Mesothelial cell of epicardium (in vitro differentiated cells): ENCODE measurements around the gene THADA. TPM values are rescaled to one million over a fixed set of nuclear protein-coding genes. Genes with fewer than 3 reads are reported as not detected.
A peak's percentile ranks its signal among the peaks of the same experiment; 100 is the strongest.
"Not testable (repeated sequence)": the region's sequence is repeated elsewhere in the genome, so short reads cannot be mapped to it uniquely, and the experiment has no call there.

ENCODE experiments used
- DNase-seq, 2 experiments: peaks; one replicate each; pipeline ENCODE4 v3.0.0; 2021; ENCODE audit warnings: low spot score in 2 of 2; ENCODE audit not compliant: unreplicated experiment in 2 of 2
- H3K27ac Mint-ChIP-seq: 2 replicates; pipeline ENCODE4 v1.8.0; 2021; ENCODE audit warnings: mixed read lengths
- H3K27me3 Mint-ChIP-seq: 2 replicates; pipeline ENCODE4 v1.8.0; 2021; ENCODE audit warnings: low read depth, mixed read lengths
- H3K36me3 Mint-ChIP-seq: 2 replicates; pipeline ENCODE4 v1.8.0; 2021; ENCODE audit warnings: mixed read lengths
- H3K4me1 Mint-ChIP-seq: 2 replicates; pipeline ENCODE4 v1.8.0; 2021; ENCODE audit warnings: mixed read lengths
- H3K4me3 Mint-ChIP-seq: 2 replicates; pipeline ENCODE4 v1.8.0; 2021; ENCODE audit warnings: mild to moderate bottlenecking, moderate library complexity, mixed read lengths
- H3K9me3 Mint-ChIP-seq: 2 replicates; pipeline ENCODE4 v1.8.0; 2021; ENCODE audit warnings: mixed read lengths
- total RNA-seq: library from RNA; stranded (reverse); gene quantifications from 3 replicates; pipeline ENCODE4 v1.2.1, GENCODE V29; 2021
- TF ChIP-seq, protein P1 (sequence below): fragments of 200-600 bp; sonication (generic); IDR thresholded peaks from one replicate; pipeline ENCODE4 v1.5.0; 2021; ENCODE audit warnings: antibody characterized with exemption; ENCODE audit not compliant: unreplicated experiment

THADA gene
- total RNA-seq, 1 donor from 2014 or later, result 33.6 TPM

DNA sequence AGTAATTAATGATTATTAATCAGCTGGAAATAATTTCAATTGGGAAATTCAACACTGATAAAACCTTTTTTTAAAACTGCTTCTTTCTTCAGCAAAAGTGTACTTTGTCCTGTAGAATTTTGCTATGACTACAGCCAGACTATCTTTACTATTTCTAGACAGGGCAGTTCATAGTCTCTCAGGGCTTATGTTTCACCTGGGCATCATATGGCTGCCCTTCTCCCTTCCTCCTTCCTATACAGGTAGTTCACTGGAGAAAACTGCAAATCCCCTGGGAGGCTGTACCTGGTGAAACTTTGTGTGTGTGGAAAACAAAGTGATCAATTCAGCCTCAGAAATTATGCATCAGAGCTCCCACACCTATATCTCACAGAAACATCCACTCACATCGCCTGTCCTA, 38.6 kb downstream of the THADA start:
- Mint-ChIP-seq H3K27me3 (no peaks in the 10 kb centered on the region), H3K27ac (no peak overlapping the region), H3K9me3 (no peaks in the 10 kb centered on the region), H3K4me1 (peaks cover 6% of the 10 kb centered on the region), H3K36me3 (peaks cover 21% of the 10 kb centered on the region), H3K4me3 (no peak overlapping the region)
- TF ChIP-seq, protein P1, sequence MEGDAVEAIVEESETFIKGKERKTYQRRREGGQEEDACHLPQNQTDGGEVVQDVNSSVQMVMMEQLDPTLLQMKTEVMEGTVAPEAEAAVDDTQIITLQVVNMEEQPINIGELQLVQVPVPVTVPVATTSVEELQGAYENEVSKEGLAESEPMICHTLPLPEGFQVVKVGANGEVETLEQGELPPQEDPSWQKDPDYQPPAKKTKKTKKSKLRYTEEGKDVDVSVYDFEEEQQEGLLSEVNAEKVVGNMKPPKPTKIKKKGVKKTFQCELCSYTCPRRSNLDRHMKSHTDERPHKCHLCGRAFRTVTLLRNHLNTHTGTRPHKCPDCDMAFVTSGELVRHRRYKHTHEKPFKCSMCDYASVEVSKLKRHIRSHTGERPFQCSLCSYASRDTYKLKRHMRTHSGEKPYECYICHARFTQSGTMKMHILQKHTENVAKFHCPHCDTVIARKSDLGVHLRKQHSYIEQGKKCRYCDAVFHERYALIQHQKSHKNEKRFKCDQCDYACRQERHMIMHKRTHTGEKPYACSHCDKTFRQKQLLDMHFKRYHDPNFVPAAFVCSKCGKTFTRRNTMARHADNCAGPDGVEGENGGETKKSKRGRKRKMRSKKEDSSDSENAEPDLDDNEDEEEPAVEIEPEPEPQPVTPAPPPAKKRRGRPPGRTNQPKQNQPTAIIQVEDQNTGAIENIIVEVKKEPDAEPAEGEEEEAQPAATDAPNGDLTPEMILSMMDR, result no peak
- no peak for DNase-seq

DNA sequence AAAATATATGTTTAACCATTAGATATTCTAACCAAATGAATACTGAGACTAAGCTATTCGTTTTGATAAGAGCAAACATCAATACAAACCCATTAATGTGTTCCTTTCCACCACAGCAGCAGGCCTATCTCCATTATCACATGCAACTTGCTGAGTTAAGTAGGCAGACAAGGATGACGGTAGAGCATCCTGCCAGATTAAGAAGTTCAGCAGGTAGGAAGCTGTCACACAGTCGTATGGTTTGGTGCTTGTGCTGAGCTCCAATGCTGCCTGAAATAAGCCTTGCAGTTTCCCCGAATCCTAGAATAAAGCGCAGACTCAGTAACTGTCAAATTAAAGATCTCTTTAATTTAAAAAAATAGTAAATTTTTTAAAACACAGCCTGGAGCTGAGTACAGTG, 39.6 kb downstream of the THADA start:
- Mint-ChIP-seq H3K27ac (no peak overlapping the region), H3K36me3 (peaks cover 15% of the 10 kb centered on the region), H3K27me3 (no peaks in the 10 kb centered on the region), H3K9me3 (no peaks in the 10 kb centered on the region), H3K4me1 (peaks cover 6% of the 10 kb centered on the region), H3K4me3 (no peak overlapping the region)
- TF ChIP-seq, protein P1, result no peak
- no peak for DNase-seq

DNA sequence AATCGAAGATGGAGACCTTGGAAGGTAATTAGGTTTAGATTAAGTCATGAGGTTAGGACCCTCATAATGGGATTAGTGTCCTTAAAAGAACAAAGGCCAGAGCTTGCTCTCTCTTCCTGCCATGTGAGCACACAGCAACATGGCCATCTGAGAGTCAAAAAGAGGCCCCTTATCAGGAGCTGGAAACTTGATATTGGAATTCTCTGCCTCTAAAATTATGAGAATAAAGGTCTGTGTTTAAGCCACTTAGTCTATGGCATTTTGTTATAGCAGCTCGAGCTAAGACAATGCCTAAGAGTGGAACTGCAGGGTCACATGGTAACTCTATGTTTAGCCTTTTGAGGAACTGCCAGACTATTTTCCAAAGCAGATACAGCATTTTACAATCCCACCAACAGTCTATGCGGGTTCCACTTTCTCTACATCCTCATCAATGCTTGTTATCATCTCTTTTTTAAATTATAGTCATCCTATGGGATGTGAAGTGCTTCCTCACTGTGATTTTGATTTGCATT, 42.4 kb downstream of the THADA start:
- peaks cover 32% of the 10 kb centered on the region for H3K36me3 Mint-ChIP-seq
- no peaks in the 10 kb centered on the region for H3K27me3 Mint-ChIP-seq
- DNase-seq, result no peak
- no peak overlapping the region for H3K27ac Mint-ChIP-seq
- H3K9me3 Mint-ChIP-seq, result peaks cover 7% of the 10 kb centered on the region
- peaks cover 1% of the 10 kb centered on the region for H3K4me1 Mint-ChIP-seq
- TF ChIP-seq, protein P1, result no peak
- H3K4me3 Mint-ChIP-seq, result no peak overlapping the region

DNA sequence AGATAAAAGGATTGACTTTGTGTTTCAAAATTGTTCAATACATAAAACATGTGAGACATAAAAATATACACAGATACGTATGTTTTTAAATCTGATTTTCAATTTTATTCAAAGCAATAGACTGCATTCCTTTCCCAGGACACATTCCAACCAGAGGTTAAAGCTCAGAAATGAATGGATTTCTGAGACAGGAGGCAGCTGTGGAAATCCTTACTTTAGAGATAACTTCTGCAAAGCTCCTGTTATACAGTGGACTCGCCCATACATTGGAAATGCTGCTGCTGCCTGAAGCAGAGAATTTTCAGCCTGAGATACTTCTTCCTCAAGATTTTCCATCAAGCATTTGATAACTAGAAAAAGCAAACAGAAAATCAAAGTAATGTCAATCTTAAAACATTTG, 43.8 kb downstream of the THADA start:
- Mint-ChIP-seq H3K27me3 (no peaks in the 10 kb centered on the region), H3K9me3 (peaks cover 14% of the 10 kb centered on the region), H3K27ac (peak overlapping the region; percentile 21), H3K36me3 (peaks cover 40% of the 10 kb centered on the region), H3K4me1 (peaks cover 1% of the 10 kb centered on the region), H3K4me3 (no peak overlapping the region)
- DNase-seq, result no peak
- TF ChIP-seq, protein P1, result no peak

DNA sequence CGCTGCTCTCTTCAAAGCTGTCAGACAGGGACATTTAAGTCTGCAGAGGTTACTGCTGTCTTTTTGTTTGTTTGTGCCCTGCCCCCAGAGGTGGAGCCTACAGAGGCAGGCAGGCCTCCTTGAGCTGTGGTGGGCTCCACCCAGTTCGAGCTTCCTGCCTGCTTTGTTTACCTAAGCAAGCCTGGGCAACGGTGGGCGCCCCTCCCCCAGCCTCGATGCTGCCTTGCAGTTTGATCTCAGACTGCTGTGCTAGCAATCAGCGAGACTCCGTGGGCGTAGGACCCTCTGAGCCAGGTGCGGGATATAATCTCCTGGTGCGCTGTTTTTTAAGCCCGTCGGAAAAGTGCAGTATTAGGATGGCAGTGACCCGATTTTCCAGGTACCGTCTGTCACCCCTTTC, 47.5 kb downstream of the THADA start:
- peaks cover 14% of the 10 kb centered on the region for H3K9me3 Mint-ChIP-seq
- H3K36me3 Mint-ChIP-seq, result peaks cover 31% of the 10 kb centered on the region
- H3K4me1 Mint-ChIP-seq, H3K27ac Mint-ChIP-seq, H3K27me3 Mint-ChIP-seq, H3K4me3 Mint-ChIP-seq, DNase-seq: not testable (repeated sequence)

DNA sequence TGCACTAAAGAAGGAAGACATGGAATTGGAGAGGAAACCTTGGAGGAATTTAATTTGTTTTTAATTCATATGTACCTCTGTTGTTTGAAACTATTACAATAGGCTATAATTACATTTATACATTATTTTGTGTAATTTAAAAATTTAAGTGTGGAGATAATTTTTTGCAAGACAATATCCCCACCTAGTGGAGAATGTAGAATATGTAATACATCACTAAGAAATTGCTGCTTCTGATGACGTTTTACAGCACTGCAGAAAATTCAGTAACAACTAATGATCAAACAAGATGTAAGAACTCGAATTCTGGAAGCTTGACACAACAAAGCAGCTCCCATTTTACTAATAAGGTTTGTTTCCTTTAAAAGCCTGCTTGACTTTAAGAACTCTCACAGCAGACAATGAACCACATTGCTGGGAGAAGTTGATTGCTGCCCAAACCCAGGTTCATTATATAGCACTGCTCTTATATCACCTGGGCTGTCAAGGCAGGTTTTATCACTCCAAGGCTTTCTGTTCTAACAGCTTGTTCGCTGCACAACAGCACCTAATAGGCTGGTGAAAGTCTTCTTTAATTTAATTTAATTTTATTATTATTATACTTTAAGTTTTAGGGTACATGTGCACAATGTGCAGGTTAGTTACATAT, 53.4 kb downstream of the THADA start:
- H3K36me3 Mint-ChIP-seq, result peaks cover 3% of the 10 kb centered on the region
- H3K9me3 Mint-ChIP-seq, result peaks cover 4% of the 10 kb centered on the region
- no peaks in the 10 kb centered on the region for H3K27me3 Mint-ChIP-seq
- TF ChIP-seq, protein P1, result peak; percentile 89
- H3K27ac Mint-ChIP-seq, result no peak overlapping the region
- peaks cover 14% of the 10 kb centered on the region for H3K4me1 Mint-ChIP-seq
- no peak for DNase-seq
- H3K4me3 Mint-ChIP-seq, result no peak overlapping the region
